ENCODE data around the gene BRD4.
"Not testable (repeated sequence)": the region's sequence is repeated elsewhere in the genome, so short reads cannot be mapped to it uniquely, and the experiment has no call there.

The BRD4 gene

GRCh38 chr19:15363048-15363447, 30.7 kb upstream of the BRD4 start:
- FAIRE-seq, result not testable (repeated sequence)

GRCh38 chr19:15360015-15360414, 27.7 kb upstream of the BRD4 start:
- DNase-seq (ENCODE audit: insufficient read length, low spot score), result not testable (repeated sequence)
- peak; percentile 58 for FAIRE-seq

More at GRCh38 chr19:15363048-15363447, 30.7 kb upstream of the BRD4 start:
- DNase-seq (ENCODE audit: insufficient read length, low spot score), result not testable (repeated sequence)

GRCh38 chr19:15358918-15359317, 26.6 kb upstream of the BRD4 start:
- DNase-seq (ENCODE audit: insufficient read length, low spot score) (no peak), FAIRE-seq (no peak)

GRCh38 chr19:15357906-15358305, 25.6 kb upstream of the BRD4 start:
- no peak for DNase-seq (ENCODE audit: insufficient read length, low spot score)

GRCh38 chr19:15354566-15355296, 22.4 kb upstream of the BRD4 start:
- DNase-seq (ENCODE audit: insufficient read length, low spot score) (no peak), FAIRE-seq (no peak)

More at GRCh38 chr19:15357906-15358305, 25.6 kb upstream of the BRD4 start:
- no peak for FAIRE-seq

GRCh38 chr19:15353908-15354307, 21.6 kb upstream of the BRD4 start:
- DNase-seq (ENCODE audit: insufficient read length, low spot score) (no peak), FAIRE-seq (no peak)

GRCh38 chr19:15352535-15352934, 20.2 kb upstream of the BRD4 start:
- DNase-seq (ENCODE audit: insufficient read length, low spot score); FAIRE-seq: not testable (repeated sequence)

- DNase-seq (ENCODE audit: insufficient read length, low spot score); FAIRE-seq: not testable (repeated sequence)
Observed at GRCh38 chr19:15341328-15341727, 9.0 kb upstream of the BRD4 start.

- DNase-seq (ENCODE audit: insufficient read length, low spot score), result no peak
- no peak for FAIRE-seq
Observed at GRCh38 chr19:15340086-15340485, 7.7 kb upstream of the BRD4 start.

GRCh38 chr19:15337202-15337601, 4.9 kb upstream of the BRD4 start:
- no peak for FAIRE-seq

GRCh38 chr19:15335992-15336391, 3.7 kb upstream of the BRD4 start:
- peak; percentile 28 for FAIRE-seq
- not testable (repeated sequence) for DNase-seq (ENCODE audit: insufficient read length, low spot score)

More at GRCh38 chr19:15337202-15337601, 4.9 kb upstream of the BRD4 start:
- DNase-seq (ENCODE audit: insufficient read length, low spot score), result no peak

GRCh38 chr19:15331419-15332310, 674 bp downstream of the BRD4 start:
- FAIRE-seq (no peak), DNase-seq (ENCODE audit: insufficient read length, low spot score) (peak; percentile 62)

GRCh38 chr19:15330801-15331418, 1.4 kb downstream of the BRD4 start:
- peak; percentile 55 for FAIRE-seq
- DNase-seq (ENCODE audit: insufficient read length, low spot score), result no peak

GRCh38 chr19:15328312-15328711, 4.0 kb downstream of the BRD4 start:
- DNase-seq (ENCODE audit: insufficient read length, low spot score), result no peak
- peak; percentile 33 for FAIRE-seq

- FAIRE-seq, result no peak
- no peak for DNase-seq (ENCODE audit: insufficient read length, low spot score)
Observed at GRCh38 chr19:15324791-15325519, 7.4 kb downstream of the BRD4 start.

GRCh38 chr19:15323496-15324235, 8.7 kb downstream of the BRD4 start:
- DNase-seq (ENCODE audit: insufficient read length, low spot score) (no peak), FAIRE-seq (no peak)

- DNase-seq (ENCODE audit: insufficient read length, low spot score) (no peak), FAIRE-seq (no peak)
Observed at GRCh38 chr19:15321739-15322138, 10.6 kb downstream of the BRD4 start.

- DNase-seq (ENCODE audit: insufficient read length, low spot score), result no peak
Observed at GRCh38 chr19:15320116-15320515, 12.2 kb downstream of the BRD4 start.

GRCh38 chr19:15318241-15318691, 14.1 kb downstream of the BRD4 start:
- peak; percentile 48 for FAIRE-seq
- no peak for DNase-seq (ENCODE audit: insufficient read length, low spot score)

More at GRCh38 chr19:15320116-15320515, 12.2 kb downstream of the BRD4 start:
- FAIRE-seq, result no peak

All from GM19239 (cell line).